IPS DF 6.9 (cell line): ENCODE data around the gene SRRM2.

ENCODE experiments used
- DNase-seq: peaks from one replicate; pipeline ENCODE4 v3.0.0-alpha.2; 2013; ENCODE audit warnings: low read depth, low spot score
- H3K27ac ChIP-seq: one replicate; pipeline ENCODE4 v1.5.1; 2013; ENCODE audit warnings: low read length, control low read depth
- H3K27me3 ChIP-seq: 2 replicates; pipeline ENCODE4 v1.6.1; 2013; ENCODE audit warnings: mild to moderate bottlenecking, low read length; ENCODE audit not compliant: control insufficient read depth, insufficient read depth
- H3K36me3 ChIP-seq: 2 replicates; pipeline ENCODE4 v1.6.1; 2013; ENCODE audit warnings: low read length; ENCODE audit not compliant: control insufficient read depth, insufficient read depth
- H3K4me1 ChIP-seq: 2 replicates; pipeline ENCODE4 v1.6.1; 2013; ENCODE audit warnings: low read length; ENCODE audit not compliant: control insufficient read depth, insufficient read depth
- H3K4me3 ChIP-seq: 2 replicates; pipeline ENCODE4 v1.5.1; 2013; ENCODE audit warnings: mild to moderate bottlenecking, low read length
- H3K9me3 ChIP-seq: 2 replicates; pipeline ENCODE4 v1.6.1; 2013; ENCODE audit warnings: low read length, inconsistent platforms; ENCODE audit not compliant: control insufficient read depth, insufficient read depth
- WGBS: extraction: QIAGEN DNeasy Blood & Tissue Kit; methylation state at CpG from one replicate; pipeline ENCODE4 v1.1.7; 2013; ENCODE audit warnings: mixed read lengths, missing lambda C conversion rate; ENCODE audit not compliant: insufficient read length, insufficient coverage; 5-methylcytosine and 5-hydroxymethylcytosine counted together

The SRRM2 gene

GRCh38 chr16:2741168-2741567 is 11.3 kb upstream of the SRRM2 start:
- no peak for DNase-seq
- no peaks in the 10 kb centered on the region for H3K36me3 ChIP-seq
- no CpG with 5 or more reads among the region's 4 CpGs for WGBS

GRCh38 chr16:2742323-2743006 is 10.0 kb upstream of the SRRM2 start:
- DNase-seq, result no peak
- Histone ChIP-seq H3K36me3 (no peaks in the 10 kb centered on the region), H3K9me3 (no peaks in the 10 kb centered on the region), H3K4me3 (no peak overlapping the region), H3K27ac (no peak overlapping the region), H3K27me3 (no peaks in the 10 kb centered on the region), H3K4me1 (no peaks in the 10 kb centered on the region)
- no CpG with 5 or more reads among the region's 12 CpGs for WGBS

More at GRCh38 chr16:2741168-2741567, 11.3 kb upstream of the SRRM2 start:
- Histone ChIP-seq H3K4me3 (no peak overlapping the region), H3K27me3 (no peaks in the 10 kb centered on the region), H3K4me1 (no peaks in the 10 kb centered on the region), H3K27ac (no peak overlapping the region), H3K9me3 (no peaks in the 10 kb centered on the region)

GRCh38 chr16:2743007-2743810 is 9.2 kb upstream of the SRRM2 start:
- no peaks in the 10 kb centered on the region for H3K9me3 ChIP-seq
- no peak overlapping the region for H3K27ac ChIP-seq
- no peaks in the 10 kb centered on the region for H3K4me1 ChIP-seq
- no peaks in the 10 kb centered on the region for H3K36me3 ChIP-seq
- no peak overlapping the region for H3K4me3 ChIP-seq
- DNase-seq, result no peak
- WGBS, result no CpG with 5 or more reads among the region's 19 CpGs
- H3K27me3 ChIP-seq, result no peaks in the 10 kb centered on the region

- no peaks in the 10 kb centered on the region for H3K27me3 ChIP-seq
- no peaks in the 10 kb centered on the region for H3K9me3 ChIP-seq
- H3K27ac ChIP-seq, result no peak overlapping the region
- no peak for DNase-seq
- H3K4me3 ChIP-seq, result no peak overlapping the region
- H3K4me1 ChIP-seq, result no peaks in the 10 kb centered on the region
- WGBS, result no CpG with 5 or more reads among the region's 6 CpGs
- no peaks in the 10 kb centered on the region for H3K36me3 ChIP-seq
Observed at GRCh38 chr16:2744711-2745110, 7.7 kb upstream of the SRRM2 start.

- Histone ChIP-seq H3K27me3 (no peaks in the 10 kb centered on the region), H3K27ac (no peak overlapping the region), H3K4me3 (no peak overlapping the region), H3K36me3 (no peaks in the 10 kb centered on the region), H3K9me3 (no peaks in the 10 kb centered on the region), H3K4me1 (no peaks in the 10 kb centered on the region)
- no CpG with 5 or more reads among the region's 15 CpGs for WGBS
- DNase-seq, result no peak
Observed at GRCh38 chr16:2745116-2745890, 7.1 kb upstream of the SRRM2 start.

GRCh38 chr16:2745961-2746360 is 6.5 kb upstream of the SRRM2 start:
- H3K36me3 ChIP-seq, result no peaks in the 10 kb centered on the region
- H3K4me1 ChIP-seq, result no peaks in the 10 kb centered on the region
- no peaks in the 10 kb centered on the region for H3K9me3 ChIP-seq
- no peak for DNase-seq
- H3K27ac ChIP-seq, result no peak overlapping the region
- no peak overlapping the region for H3K4me3 ChIP-seq
- H3K27me3 ChIP-seq, result no peaks in the 10 kb centered on the region
- no CpG with 5 or more reads among the region's 9 CpGs for WGBS

- Histone ChIP-seq H3K27ac (no peak overlapping the region), H3K4me3 (no peak overlapping the region), H3K4me1 (no peaks in the 10 kb centered on the region), H3K9me3 (no peaks in the 10 kb centered on the region), H3K27me3 (no peaks in the 10 kb centered on the region), H3K36me3 (no peaks in the 10 kb centered on the region)
- DNase-seq, result no peak
- no CpG with 5 or more reads among the region's 7 CpGs for WGBS
Observed at GRCh38 chr16:2748757-2749455, 3.5 kb upstream of the SRRM2 start.

- no peaks in the 10 kb centered on the region for H3K36me3 ChIP-seq
- no CpG with 5 or more reads among the region's 5 CpGs for WGBS
- H3K27me3 ChIP-seq, result no peaks in the 10 kb centered on the region
- H3K27ac ChIP-seq, result no peak overlapping the region
- H3K4me1 ChIP-seq, result no peaks in the 10 kb centered on the region
- no peak for DNase-seq
- no peak overlapping the region for H3K4me3 ChIP-seq
- no peaks in the 10 kb centered on the region for H3K9me3 ChIP-seq
Observed at GRCh38 chr16:2749476-2749875, 3.0 kb upstream of the SRRM2 start.

- Histone ChIP-seq H3K27ac (no peak overlapping the region), H3K9me3 (no peaks in the 10 kb centered on the region), H3K4me1 (no peaks in the 10 kb centered on the region), H3K4me3 (no peak overlapping the region), H3K36me3 (no peaks in the 10 kb centered on the region), H3K27me3 (no peaks in the 10 kb centered on the region)
- WGBS, result no CpG with 5 or more reads among the region's 6 CpGs
- DNase-seq, result no peak
Observed at GRCh38 chr16:2749936-2750335, 2.5 kb upstream of the SRRM2 start.

- DNase-seq, result peak; percentile 60
- Histone ChIP-seq H3K9me3 (no peaks in the 10 kb centered on the region), H3K27ac (no peak overlapping the region), H3K27me3 (no peaks in the 10 kb centered on the region), H3K4me3 (peak overlapping the region; percentile 75; the same call in 1 of the 2 replicates), H3K36me3 (0 out of 2 replicates have a peak, but pooled peaks cover 5% of the 10 kb centered on the region), H3K4me1 (no peaks in the 10 kb centered on the region)
- no CpG with 5 or more reads among the region's 23 CpGs for WGBS
Observed at GRCh38 chr16:2751577-2752034, 832 bp upstream of the SRRM2 start.
